Activated B cell treated with CpG ODN at 0.5 μM for 24 hours (primary cell): ENCODE data around the gene ZNF324B. TPM values are rescaled to one million over a fixed set of nuclear protein-coding genes. Genes with fewer than 3 reads are reported as not detected.
A peak's percentile ranks its signal among the peaks of the same experiment; 100 is the strongest.

Experiments used
- ATAC-seq: fragments of 200-7000 bp; cut with Tn5 transposase; one replicate; pipeline ENCODE4 v1.10.0; 2021; ENCODE audit warnings: low read depth, mild to moderate bottlenecking, moderate library complexity
- CTCF ChIA-PET: fragments of 350-600 bp; sonication (Branson Sonifier 250); formaldehyde crosslinking; loops from one replicate; lab custom pipeline; 2021; ENCODE audit warnings: antibody characterized with exemption; lab: Charles Lee
- POLR2A ChIA-PET: fragments of 350-600 bp; sonication (Branson Sonifier 250); formaldehyde crosslinking; loops from one replicate; lab custom pipeline; 2021; ENCODE audit warnings: antibody characterized with exemption; lab: Charles Lee
- DNase-seq: peaks from one replicate; pipeline ENCODE4 v3.0.0; 2022
- H3K27ac Mint-ChIP-seq: one replicate; pipeline ENCODE4 v1.8.0; 2020; ENCODE audit warnings: mixed read lengths
- H3K27me3 Mint-ChIP-seq: one replicate; pipeline ENCODE4 v1.8.0; 2021; ENCODE audit warnings: mixed read lengths
- H3K36me3 Mint-ChIP-seq: one replicate; pipeline ENCODE4 v1.8.0; 2021; ENCODE audit warnings: low read depth, mixed read lengths
- H3K4me1 Mint-ChIP-seq: one replicate; pipeline ENCODE4 v1.8.0; 2021; ENCODE audit warnings: mixed read lengths
- H3K4me3 Mint-ChIP-seq: one replicate; pipeline ENCODE4 v1.8.0; 2020; ENCODE audit warnings: mild to moderate bottlenecking, mixed read lengths
- H3K9me3 Mint-ChIP-seq: one replicate; pipeline ENCODE4 v1.8.0; 2020; ENCODE audit warnings: mixed read lengths
- CTCF ChIP-seq: fragments of 200-600 bp; IDR thresholded peaks from one replicate; pipeline ENCODE4 v1.8.0; 2022; ENCODE audit warnings: antibody characterized with exemption, mild to moderate bottlenecking
- intact Hi-C: fragments of 100-400 bp; cut with micrococcal nuclease; formaldehyde crosslinking; loops from one replicate; pipeline ENCODE4 v1.15.1; 2024
- total RNA-seq: library from RNA; stranded (reverse); gene quantifications from 2 replicates; pipeline ENCODE4 v1.2.3, GENCODE V29; 2022

Gene ZNF324B
- total RNA-seq, 1 donor from 2014 or later, result 11.7 TPM

- ChIA-PET POLR2A (no interaction called here), CTCF (no interaction called here)
- Mint-ChIP-seq H3K27ac (no peak overlapping the region), H3K4me1 (peaks cover 24% of the 10 kb centered on the region), H3K4me3 (peak overlapping the region; percentile 35), H3K36me3 (peaks cover 2% of the 10 kb centered on the region), H3K27me3 (no peaks in the 10 kb centered on the region), H3K9me3 (peaks cover 8% of the 10 kb centered on the region)
- intact Hi-C loops, result no loop called here
- TF ChIP-seq CTCF, result no peak
- ATAC-seq (no peak), DNase-seq (no peak)
These were observed 46.3 kb downstream of the ZNF324B start for GRCh38 chr19:58497634-58498170.

GRCh38 chr19:58498316-58499020, 47.0 kb downstream of the ZNF324B start:
- ATAC-seq (no peak), DNase-seq (no peak)
- TF ChIP-seq CTCF, result no peak
- Mint-ChIP-seq H3K4me1 (peaks cover 24% of the 10 kb centered on the region), H3K36me3 (peaks cover 2% of the 10 kb centered on the region), H3K4me3 (peak overlapping the region; percentile 92), H3K9me3 (peaks cover 8% of the 10 kb centered on the region), H3K27me3 (no peaks in the 10 kb centered on the region), H3K27ac (peak overlapping the region; percentile 90)
- intact Hi-C loops, result loop anchor here (1.0 kb wide), 10 partner anchors 16 to 316 kb away; partner anchors contain the start of genes ZBTB45, ZNF132, ZNF324B and ZNF446
- ChIA-PET POLR2A (interaction anchor here (1.1 to 2.9 kb wide), 6 partner anchors 21 to 113 kb away, joined by 3 to 42 read pairs (median 4); partner anchors contain the start of genes ZBTB45 and ZNF324B), CTCF (interaction anchor here (2.0 kb wide), 1 partner anchor 21 kb away, joined by 9 read pairs; the partner anchor contains the start of gene ZBTB45)

GRCh38 chr19:58499021-58499927, 47.9 kb downstream of the ZNF324B start:
- intact Hi-C loops, result loop anchor here (1.0 kb wide), 10 partner anchors 15 to 317 kb away; partner anchors contain the start of genes ZBTB45, ZNF132, ZNF324B and ZNF446
- peak overlapping the region; percentile 92 for H3K4me3 Mint-ChIP-seq
- H3K36me3 Mint-ChIP-seq, result peaks cover 2% of the 10 kb centered on the region
- DNase-seq (peak; percentile 89), ATAC-seq (peak; percentile 92)
- CTCF ChIA-PET, result interaction anchor here (2.0 to 2.8 kb wide), 2 partner anchors 15 to 21 kb away, joined by 9 to 10 read pairs; partner anchors contain the start of gene ZBTB45
- H3K9me3 Mint-ChIP-seq, result peaks cover 8% of the 10 kb centered on the region
- H3K4me1 Mint-ChIP-seq, result peaks cover 24% of the 10 kb centered on the region
- no peak for TF ChIP-seq CTCF
- peak overlapping the region; percentile 90 for H3K27ac Mint-ChIP-seq
- POLR2A ChIA-PET, result interaction anchor here (0.6 to 2.9 kb wide), 19 partner anchors 10 to 790 kb away, joined by 3 to 42 read pairs (median 4); partner anchors contain the start of genes CHMP2A, TRIM28, ZBTB45 and ZNF132
- no peaks in the 10 kb centered on the region for H3K27me3 Mint-ChIP-seq

- no peak for TF ChIP-seq CTCF
- ChIA-PET CTCF (interaction anchor here (2.0 to 2.8 kb wide), 2 partner anchors 14 to 20 kb away, joined by 9 to 10 read pairs; partner anchors contain the start of gene ZBTB45), POLR2A (interaction anchor here (0.9 to 2.9 kb wide), 10 partner anchors 9 to 791 kb away, joined by 3 to 42 read pairs (median 4); partner anchors contain the start of genes CHMP2A, TRIM28, ZBTB45 and ZNF154)
- no peak overlapping the region for H3K4me3 Mint-ChIP-seq
- DNase-seq (no peak), ATAC-seq (no peak)
- intact Hi-C loops, result no loop called here
- H3K4me1 Mint-ChIP-seq, result peaks cover 24% of the 10 kb centered on the region
- H3K36me3 Mint-ChIP-seq, result peaks cover 2% of the 10 kb centered on the region
- peaks cover 8% of the 10 kb centered on the region for H3K9me3 Mint-ChIP-seq
- no peak overlapping the region for H3K27ac Mint-ChIP-seq
- no peaks in the 10 kb centered on the region for H3K27me3 Mint-ChIP-seq
These were observed 48.8 kb downstream of the ZNF324B start for GRCh38 chr19:58500242-58500641.

Other genes with a start within 250 kb of the ZNF324B start
- gene ZNF544, start 222.7 kb upstream of the ZNF324B start, total RNA-seq, result 45.2 and 61.7 TPM in 2 replicates
- gene ZNF8, start 172.7 kb upstream of the ZNF324B start, total RNA-seq, result 4.7 and 5.3 TPM in 2 replicates
- gene ERVK3-1, start 146.2 kb upstream of the ZNF324B start, total RNA-seq, result 61.4 and 74.3 TPM in 2 replicates
- gene ZSCAN22, start 124.6 kb upstream of the ZNF324B start, total RNA-seq, result 4.7 and 4.8 TPM in 2 replicates
- 21.8 and 26.8 TPM in 2 replicates for gene A1BG, start 98.1 kb upstream of the ZNF324B start, total RNA-seq
- gene ZNF497, start 88.9 kb upstream of the ZNF324B start, total RNA-seq, result 1.7 and 2.1 TPM in 2 replicates
- gene ZNF837, start 70.6 kb upstream of the ZNF324B start, total RNA-seq, result 3.1 and 3.5 TPM in 2 replicates
- gene RPS5, start 64.4 kb upstream of the ZNF324B start, total RNA-seq, result 1,982 and 2,193 TPM in 2 replicates
- 0.44 TPM in 1 of 2 replicates, not detected in the other for gene RNF225, start 56.0 kb upstream of the ZNF324B start, total RNA-seq
- 8.6 and 9.6 TPM in 2 replicates for gene ZNF584, start 43.0 kb upstream of the ZNF324B start, total RNA-seq
- 9.2 and 10.4 TPM in 2 replicates for gene ZNF132, start 11.5 kb upstream of the ZNF324B start, total RNA-seq
- 11.8 and 13.1 TPM in 2 replicates for gene ZNF324, start 15.5 kb downstream of the ZNF324B start, total RNA-seq
- 9.6 and 10.4 TPM in 2 replicates for gene ZNF446, start 24.7 kb downstream of the ZNF324B start, total RNA-seq
- 8.0 and 10.2 TPM in 2 replicates for gene SLC27A5, start 60.4 kb downstream of the ZNF324B start, total RNA-seq
- 18.0 and 20.2 TPM in 2 replicates for gene ZBTB45, start 68.2 kb downstream of the ZNF324B start, total RNA-seq
- gene TRIM28, start 92.4 kb downstream of the ZNF324B start, total RNA-seq, result 380 and 407 TPM in 2 replicates
- gene CHMP2A, start 103.5 kb downstream of the ZNF324B start, total RNA-seq, result 95.6 and 96.3 TPM in 2 replicates
- 55.1 and 66.7 TPM in 2 replicates for gene UBE2M, start 107.0 kb downstream of the ZNF324B start, total RNA-seq
- gene MZF1, start 121.7 kb downstream of the ZNF324B start, total RNA-seq, result 41.9 and 54.5 TPM in 2 replicates